ENCODE measurements around the gene ALS2CL.

DNA sequence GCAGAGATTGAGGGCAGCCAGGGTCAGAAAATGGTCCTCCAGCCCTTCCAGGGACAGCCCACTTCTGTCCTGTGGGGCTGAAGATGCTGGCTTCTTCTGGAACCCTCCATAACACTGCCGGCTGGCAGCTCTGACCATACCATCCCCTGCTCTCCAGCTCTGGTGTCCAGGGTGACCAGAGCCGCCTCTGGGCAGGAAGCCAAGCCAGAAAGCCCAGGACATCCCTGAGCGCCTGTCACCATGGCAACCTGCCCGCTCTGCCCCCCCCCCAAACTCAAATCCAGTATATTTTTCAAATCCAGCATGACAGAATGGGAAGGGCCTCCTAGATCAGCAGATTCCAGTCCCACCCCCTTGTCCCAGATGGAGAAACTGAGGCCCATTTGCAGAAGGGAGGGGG, 7.3 kb upstream of the ALS2CL start:
- TF ChIP-seq, protein P1, sequence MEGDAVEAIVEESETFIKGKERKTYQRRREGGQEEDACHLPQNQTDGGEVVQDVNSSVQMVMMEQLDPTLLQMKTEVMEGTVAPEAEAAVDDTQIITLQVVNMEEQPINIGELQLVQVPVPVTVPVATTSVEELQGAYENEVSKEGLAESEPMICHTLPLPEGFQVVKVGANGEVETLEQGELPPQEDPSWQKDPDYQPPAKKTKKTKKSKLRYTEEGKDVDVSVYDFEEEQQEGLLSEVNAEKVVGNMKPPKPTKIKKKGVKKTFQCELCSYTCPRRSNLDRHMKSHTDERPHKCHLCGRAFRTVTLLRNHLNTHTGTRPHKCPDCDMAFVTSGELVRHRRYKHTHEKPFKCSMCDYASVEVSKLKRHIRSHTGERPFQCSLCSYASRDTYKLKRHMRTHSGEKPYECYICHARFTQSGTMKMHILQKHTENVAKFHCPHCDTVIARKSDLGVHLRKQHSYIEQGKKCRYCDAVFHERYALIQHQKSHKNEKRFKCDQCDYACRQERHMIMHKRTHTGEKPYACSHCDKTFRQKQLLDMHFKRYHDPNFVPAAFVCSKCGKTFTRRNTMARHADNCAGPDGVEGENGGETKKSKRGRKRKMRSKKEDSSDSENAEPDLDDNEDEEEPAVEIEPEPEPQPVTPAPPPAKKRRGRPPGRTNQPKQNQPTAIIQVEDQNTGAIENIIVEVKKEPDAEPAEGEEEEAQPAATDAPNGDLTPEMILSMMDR (IDR thresholded peaks at IDR 0.05), result no peak
- no peak for TF ChIP-seq POLR2A (IDR thresholded peaks at IDR 0.05)

All from esophagus squamous epithelium (tissue), 4 donors.